H9 (cell line): ENCODE data around the gene FARP1. TPM values are rescaled to one million over a fixed set of nuclear protein-coding genes. Genes with fewer than 3 reads are reported as not detected.

ENCODE experiments used
- DNase-seq: peaks from one replicate; pipeline ENCODE4 v3.0.0-alpha.2; 2017
- H2AFZ ChIP-seq: one replicate; pipeline ENCODE4 v1.6.1; 2013; ENCODE audit warnings: mild to moderate bottlenecking, low read length, control low read depth, moderate library complexity
- H2AK5ac ChIP-seq: 2 replicates; pipeline ENCODE4 v1.6.1; 2013; ENCODE audit warnings: low read length, control low read depth, mixed read lengths; ENCODE audit not compliant: insufficient read length
- H2BK120ac ChIP-seq: one replicate; pipeline ENCODE4 v1.6.1; 2013; ENCODE audit warnings: low read depth, mild to moderate bottlenecking, low read length, control low read depth, inconsistent platforms; ENCODE audit not compliant: poor library complexity, severe bottlenecking
- H2BK12ac ChIP-seq: 2 replicates; pipeline ENCODE4 v1.6.1; 2013; ENCODE audit warnings: low read length, control low read depth, mixed read lengths, low read depth; ENCODE audit not compliant: insufficient read length
- H2BK15ac ChIP-seq: 2 replicates; pipeline ENCODE4 v1.6.1; 2013; ENCODE audit warnings: low read depth, low read length, control low read depth
- H2BK20ac ChIP-seq: one replicate; pipeline ENCODE4 v1.6.1; 2013; ENCODE audit warnings: low read depth, mild to moderate bottlenecking, low read length, control low read depth, inconsistent platforms; ENCODE audit not compliant: poor library complexity, severe bottlenecking
- H2BK5ac ChIP-seq: 2 replicates; pipeline ENCODE4 v1.6.1; 2013; ENCODE audit warnings: low read length, control low read depth, mixed read lengths; ENCODE audit not compliant: insufficient read length
- H3K14ac ChIP-seq: 2 replicates; pipeline ENCODE4 v1.6.1; 2013; ENCODE audit warnings: low read length, control low read depth; ENCODE audit not compliant: insufficient read depth
- H3K18ac ChIP-seq: 2 replicates; pipeline ENCODE4 v1.6.1; 2013; ENCODE audit warnings: low read depth, mild to moderate bottlenecking, mixed read lengths, low read length, control low read depth; ENCODE audit not compliant: insufficient read length
- H3K23ac ChIP-seq: 2 replicates; pipeline ENCODE4 v1.6.1; 2013; ENCODE audit warnings: low read length, control low read depth, mixed read lengths, low read depth; ENCODE audit not compliant: insufficient read length
- H3K23me2 ChIP-seq: 2 replicates; pipeline ENCODE4 v1.6.1; 2013; ENCODE audit warnings: low read depth, mild to moderate bottlenecking, mixed read lengths, low read length, control low read depth; ENCODE audit not compliant: insufficient read length, poor library complexity, severe bottlenecking
- H3K27ac ChIP-seq: 2 replicates; pipeline ENCODE4 v1.5.1; 2013; ENCODE audit warnings: low read length, control low read depth, mixed read lengths, low read depth; ENCODE audit not compliant: insufficient read length
- H3K27me3 ChIP-seq: 2 replicates; pipeline ENCODE4 v1.6.1; 2013; ENCODE audit warnings: low read length, control low read depth, inconsistent platforms; ENCODE audit not compliant: insufficient read depth
- H3K4ac ChIP-seq: 2 replicates; pipeline ENCODE4 v1.6.1; 2013; ENCODE audit warnings: low read depth, mild to moderate bottlenecking, control low read depth, inconsistent platforms, low read length, moderate library complexity
- H3K4me1 ChIP-seq: 2 replicates; pipeline ENCODE4 v1.6.1; 2013; ENCODE audit warnings: low read length, control low read depth, inconsistent platforms; ENCODE audit not compliant: insufficient read depth
- H3K4me2 ChIP-seq: 2 replicates; pipeline ENCODE4 v1.6.1; 2013; ENCODE audit warnings: low read length, control low read depth, mixed read lengths; ENCODE audit not compliant: insufficient read length, insufficient read depth
- H3K56ac ChIP-seq: 2 replicates; pipeline ENCODE4 v1.6.1; 2013; ENCODE audit warnings: low read depth, mild to moderate bottlenecking, mixed read lengths, low read length, control low read depth; ENCODE audit not compliant: insufficient read length
- H3K79me1 ChIP-seq: 2 replicates; pipeline ENCODE4 v1.6.1; 2013; ENCODE audit warnings: low read depth, mild to moderate bottlenecking, moderate library complexity, low read length, control low read depth, inconsistent platforms; ENCODE audit not compliant: insufficient read depth, poor library complexity, severe bottlenecking
- H3K79me2 ChIP-seq: 2 replicates; pipeline ENCODE4 v1.6.1; 2013; ENCODE audit warnings: low read length, control low read depth, inconsistent platforms; ENCODE audit not compliant: insufficient read depth
- H3K9ac ChIP-seq: 2 replicates; pipeline ENCODE4 v1.6.1; 2013; ENCODE audit warnings: low read length, control low read depth, mixed read lengths; ENCODE audit not compliant: insufficient read length; ENCODE audit errors: extremely low read depth
- H3K9me3 ChIP-seq: one replicate; pipeline ENCODE4 v1.6.1; 2013; ENCODE audit warnings: low read depth, low read length, inconsistent platforms; ENCODE audit not compliant: control insufficient read depth
- H3T11ph ChIP-seq: one replicate; pipeline ENCODE4 v1.6.1; 2013; ENCODE audit warnings: mild to moderate bottlenecking, low read length, control low read depth, inconsistent platforms
- H4K20me1 ChIP-seq: one replicate; pipeline ENCODE4 v1.6.1; 2013; ENCODE audit not compliant: control insufficient read depth, insufficient read length, insufficient read depth
- H4K5ac ChIP-seq: 2 replicates; pipeline ENCODE4 v1.6.1; 2013; ENCODE audit warnings: low read depth, mild to moderate bottlenecking, mixed read lengths, low read length, control low read depth; ENCODE audit not compliant: insufficient read length
- H4K8ac ChIP-seq: replicated peaks from 2 replicates; pipeline ENCODE4 v1.6.1; 2013; ENCODE audit warnings: low read length, control low read depth, mixed read lengths, low read depth; ENCODE audit not compliant: insufficient read length
- H4K91ac ChIP-seq: 2 replicates; pipeline ENCODE4 v1.6.1; 2013; ENCODE audit warnings: low read depth, mild to moderate bottlenecking, moderate library complexity, mixed read lengths, low read length, control low read depth; ENCODE audit not compliant: insufficient read length
- H3K27ac Mint-ChIP-seq, 3 experiments: 2 replicates in 2 of 3; 3 replicates in 1 of 3; pipeline ENCODE4 v1.8.0; 2020 to 2021; ENCODE audit warnings: mixed read lengths in 3 of 3, mild to moderate bottlenecking in 1 of 3, moderate library complexity in 1 of 3
- H3K27me3 Mint-ChIP-seq: 2 replicates; pipeline ENCODE4 v1.8.0; 2021; ENCODE audit warnings: low read depth, mild to moderate bottlenecking, moderate library complexity, mixed read lengths
- H3K36me3 Mint-ChIP-seq, 3 experiments: 2 replicates in 2 of 3; 3 replicates in 1 of 3; pipeline ENCODE4 v1.8.0; 2020 to 2021; ENCODE audit warnings: low read depth in 3 of 3, mixed read lengths in 3 of 3; ENCODE audit not compliant: insufficient read depth in 1 of 3
- H3K4me1 Mint-ChIP-seq, 2 experiments: 2 replicates each; pipeline ENCODE4 v1.8.0; 2020; ENCODE audit warnings: mixed read lengths in 2 of 2
- H3K4me3 Mint-ChIP-seq, 2 experiments: 2 replicates in 1 of 2; 3 replicates in 1 of 2; pipeline ENCODE4 v1.8.0; 2020 to 2021; ENCODE audit warnings: mild to moderate bottlenecking in 2 of 2, mixed read lengths in 2 of 2, moderate library complexity in 1 of 2
- H3K9me3 Mint-ChIP-seq, 2 experiments: 2 replicates in 1 of 2; 3 replicates in 1 of 2; pipeline ENCODE4 v1.8.0; 2020; ENCODE audit warnings: mild to moderate bottlenecking in 2 of 2, mixed read lengths in 2 of 2, moderate library complexity in 1 of 2
- CTCF ChIP-seq: fragments of 200-600 bp; sonication (generic); conservative IDR thresholded peaks from 3 replicates; pipeline ENCODE4 v1.8.0; 2021; ENCODE audit warnings: antibody characterized with exemption, mild to moderate bottlenecking
- WGBS: extraction: QIAGEN DNeasy Blood & Tissue Kit; methylation state at CpG from one replicate; pipeline ENCODE4 v1.1.7; 2013; ENCODE audit warnings: missing lambda C conversion rate, low lambda C conversion rate, mixed read lengths; ENCODE audit not compliant: insufficient read length; ENCODE audit errors: extremely low coverage; 5-methylcytosine and 5-hydroxymethylcytosine counted together
- total RNA-seq: library from RNA; stranded (reverse); gene quantifications from 2 replicates; pipeline ENCODE4 v1.2.1, GENCODE V29; 2021

FARP1 gene
- total RNA-seq, 1 experiment from 2014 or later, result 95.9 TPM

DNA sequence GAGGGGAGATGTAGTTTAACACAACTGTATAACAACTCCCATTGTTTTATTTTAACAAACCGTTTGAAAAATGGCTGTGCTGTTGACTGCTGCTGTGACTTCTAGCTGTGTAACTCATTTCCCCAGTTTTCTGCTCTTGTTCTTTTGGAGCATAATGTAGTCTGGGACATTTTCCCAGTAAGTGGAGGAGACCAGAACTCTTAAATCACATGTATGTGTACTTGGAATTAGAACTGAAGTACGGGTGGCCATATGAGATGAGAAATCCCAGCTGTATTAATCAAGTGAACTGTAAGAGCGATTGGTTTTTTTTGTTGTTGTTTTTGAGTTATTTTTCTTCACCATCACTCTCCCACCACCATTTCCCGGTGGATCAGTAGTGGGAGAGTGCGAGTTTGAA, 83.6 kb downstream of the FARP1 start:
- no CpG with 5 or more reads among the region's 5 CpGs for WGBS
- peaks cover 11 to 27% of the 10 kb centered on the region in 2 experiments; a peak in 4 of 5 replicates for H3K9me3 Mint-ChIP-seq
- Histone ChIP-seq H3K9me3 (no peaks in the 10 kb centered on the region), H2BK20ac (no peak overlapping the region), H4K5ac (no peak overlapping the region), H4K20me1 (no peaks in the 10 kb centered on the region), H3K79me2 (no peaks in the 10 kb centered on the region; the same call in 1 of the 2 replicates), H2BK5ac (no peak overlapping the region), H3K79me1 (peaks cover 2% of the 10 kb centered on the region), H3K27ac (no peak overlapping the region), H3K4me1 (no peaks in the 10 kb centered on the region), H3T11ph (no peak overlapping the region), H3K9ac (no peak overlapping the region), H3K4ac (no peak overlapping the region), H3K4me2 (no peak overlapping the region), H4K8ac (no peak overlapping the region), H3K23ac (no peak overlapping the region), H3K14ac (no peak overlapping the region), H3K23me2 (no peaks in the 10 kb centered on the region), H4K91ac (no peak overlapping the region), H2AFZ (no peak overlapping the region), H2BK15ac (no peak overlapping the region), H2BK12ac (no peak overlapping the region), H2AK5ac (no peak overlapping the region), H3K27me3 (no peaks in the 10 kb centered on the region), H2BK120ac (no peak overlapping the region), H3K56ac (no peak overlapping the region), H3K18ac (no peak overlapping the region)
- no peak overlapping the region; a peak in 1 of 7 replicates for H3K27ac Mint-ChIP-seq
- no peaks in the 10 kb centered on the region for H3K27me3 Mint-ChIP-seq
- H3K4me1 Mint-ChIP-seq, result peaks cover 0 to 2% of the 10 kb centered on the region in 2 experiments; a peak in 1 of 4 replicates
- no peak for DNase-seq
- TF ChIP-seq CTCF, result no peak
- no peak overlapping the region for H3K4me3 Mint-ChIP-seq
- H3K36me3 Mint-ChIP-seq, result peaks cover 36 to 43% (median 37%) of the 10 kb centered on the region in 3 experiments
